Stomach (tissue), 9 donors: ENCODE data around the gene EHD3. TPM values are rescaled to one million over a fixed set of nuclear protein-coding genes. Genes with fewer than 3 reads are reported as not detected.

ENCODE experiments used
- DNase-seq, 2 donors: peaks; one replicate each; pipeline versions ENCODE4 v3.0.0 to v3.0.0-alpha.2; 2013 to 2019
- H3K27ac ChIP-seq, 5 donors: fragments of 200-600 bp in 4 of 5; sonication (generic) in 4 of 5; one replicate each; pipeline ENCODE4 v1.5.1; 2013 to 2019; ENCODE audit warnings: mild to moderate bottlenecking in 1 of 5, moderate library complexity in 1 of 5
- H3K27me3 ChIP-seq, 3 donors: fragments of 200-600 bp; sonication (generic); one replicate each; pipeline ENCODE4 v1.5.1; 2017 to 2019; ENCODE audit warnings: mixed run types in 1 of 3
- H3K36me3 ChIP-seq, 4 donors: fragments of 200-600 bp; sonication (generic); 1 replicate in 3 of 4; 2 replicates in 1 of 4; pipeline ENCODE4 v1.5.1; 2016 to 2019
- H3K4me1 ChIP-seq, 4 donors: fragments of 200-600 bp; sonication (generic); one replicate each; pipeline ENCODE4 v1.5.1; 2016 to 2019
- H3K4me3 ChIP-seq, 4 donors: fragments of 200-600 bp; sonication (generic) in 3 of 4; one replicate each; pipeline ENCODE4 v1.5.1; 2016 to 2019; ENCODE audit warnings: mild to moderate bottlenecking in 1 of 4
- H3K9me3 ChIP-seq, 4 donors: fragments of 200-600 bp; sonication (generic); one replicate each; pipeline ENCODE4 v1.5.1; 2016 to 2019
- EP300 ChIP-seq: sonication (generic); formaldehyde crosslinking; IDR thresholded peaks from one replicate; pipeline ENCODE4 v1.6.1; 2017; ENCODE audit warnings: antibody characterized with exemption
- POLR2A ChIP-seq, 4 donors: fragments of 450-650 bp; IDR thresholded peaks; one replicate each; pipeline ENCODE4 v1.6.1; 2016; ENCODE audit warnings: antibody characterized with exemption in 4 of 4, control low read depth in 2 of 4, mild to moderate bottlenecking in 1 of 4, moderate library complexity in 1 of 4
- POLR2AphosphoS5 ChIP-seq, 3 donors: sonication (generic); formaldehyde crosslinking; IDR thresholded peaks; one replicate each; pipeline ENCODE4 v1.6.1; 2016; ENCODE audit warnings: antibody characterized with exemption in 3 of 3
- WGBS, 5 donors: extraction: QIAGEN DNeasy Blood & Tissue Kit in 3 of 5; methylation state at CpG; one replicate each; pipeline versions ENCODE4 v1.1.5 to v1.1.7; 2013 to 2018; 5-methylcytosine and 5-hydroxymethylcytosine counted together
- intact Hi-C: fragments of 100-400 bp; cut with DNase I; formaldehyde crosslinking; loops from one replicate; pipeline ENCODE4 v1.15.1; 2023; ENCODE audit warnings: low total_unique reads
- polyA plus RNA-seq, 3 donors: library from polyadenylated mRNA; stranded (reverse); fragments of 200-250 nt; gene quantifications; one replicate each; pipeline ENCODE4 v1.2.3, GENCODE V29; 2013
- total RNA-seq, 5 donors: library from RNA; depleted of rRNA; stranded (reverse); fragments of >200 nt; gene quantifications; one replicate each; pipeline versions ENCODE4 v1.1.0 to v1.2.3, GENCODE V29; 2014 to 2016
- TF ChIP-seq, protein P1 (sequence below), 7 experiments: fragments of 450-650 bp in 4 of 7; fragments of 200-600 bp in 3 of 7; sonication (generic) in 3 of 7; IDR thresholded peaks; one replicate each; pipeline ENCODE4 v1.5.1; 2016 to 2019; ENCODE audit warnings: antibody characterized with exemption in 7 of 7, control low read depth in 2 of 7, mild to moderate bottlenecking in 1 of 7
- donor health status: healthy with polysubstance abuse.
- donor health status: Bipolar disorder and iron deficiency.
- donor health status: healthy.

Gene EHD3
- total and polyA plus RNA-seq, 8 donors = 0.45 to 7.5 (median 3.6) TPM

- H3K4me3 ChIP-seq = no peak overlapping the region
- TF ChIP-seq EP300 = no peak
- TF ChIP-seq, protein P1, sequence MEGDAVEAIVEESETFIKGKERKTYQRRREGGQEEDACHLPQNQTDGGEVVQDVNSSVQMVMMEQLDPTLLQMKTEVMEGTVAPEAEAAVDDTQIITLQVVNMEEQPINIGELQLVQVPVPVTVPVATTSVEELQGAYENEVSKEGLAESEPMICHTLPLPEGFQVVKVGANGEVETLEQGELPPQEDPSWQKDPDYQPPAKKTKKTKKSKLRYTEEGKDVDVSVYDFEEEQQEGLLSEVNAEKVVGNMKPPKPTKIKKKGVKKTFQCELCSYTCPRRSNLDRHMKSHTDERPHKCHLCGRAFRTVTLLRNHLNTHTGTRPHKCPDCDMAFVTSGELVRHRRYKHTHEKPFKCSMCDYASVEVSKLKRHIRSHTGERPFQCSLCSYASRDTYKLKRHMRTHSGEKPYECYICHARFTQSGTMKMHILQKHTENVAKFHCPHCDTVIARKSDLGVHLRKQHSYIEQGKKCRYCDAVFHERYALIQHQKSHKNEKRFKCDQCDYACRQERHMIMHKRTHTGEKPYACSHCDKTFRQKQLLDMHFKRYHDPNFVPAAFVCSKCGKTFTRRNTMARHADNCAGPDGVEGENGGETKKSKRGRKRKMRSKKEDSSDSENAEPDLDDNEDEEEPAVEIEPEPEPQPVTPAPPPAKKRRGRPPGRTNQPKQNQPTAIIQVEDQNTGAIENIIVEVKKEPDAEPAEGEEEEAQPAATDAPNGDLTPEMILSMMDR (IDR thresholded peaks at IDR 0.05) = no peak
- TF ChIP-seq POLR2AphosphoS5 (IDR thresholded peaks at IDR 0.05) = no peak
- no peak for TF ChIP-seq POLR2A (IDR thresholded peaks at IDR 0.05)
- no peak for DNase-seq
- peaks cover 0 to 5% (median 0%) of the 10 kb centered on the region in 3 donors for H3K27me3 ChIP-seq
- peaks cover 0 to 3% (median 0%) of the 10 kb centered on the region in 4 donors for H3K4me1 ChIP-seq
- no peak overlapping the region for H3K27ac ChIP-seq
- intact Hi-C loops = no loop called here
- no peaks in the 10 kb centered on the region for H3K36me3 ChIP-seq
- 88 to 92% (median 91%) methylated on average over 8 of the region's 8 CpGs for WGBS, 5 donors
- no peaks in the 10 kb centered on the region for H3K9me3 ChIP-seq
Measured at GRCh38 chr2:31214444-31214915, 19.5 kb upstream of the EHD3 start.

- Histone ChIP-seq H3K36me3 (no peaks in the 10 kb centered on the region), H3K4me1 (peaks cover 0 to 4% (median 0%) of the 10 kb centered on the region in 4 donors), H3K4me3 (no peak overlapping the region), H3K27ac (no peak overlapping the region), H3K9me3 (no peaks in the 10 kb centered on the region), H3K27me3 (peaks cover 0 to 10% (median 0%) of the 10 kb centered on the region in 3 donors)
- DNase-seq = no peak
- intact Hi-C loops = no loop called here
- no peak for TF ChIP-seq POLR2A (IDR thresholded peaks at IDR 0.05)
- no peak for TF ChIP-seq POLR2AphosphoS5 (IDR thresholded peaks at IDR 0.05)
- TF ChIP-seq, protein P1 (IDR thresholded peaks at IDR 0.05) = no peak
- no peak for TF ChIP-seq EP300
- WGBS, 5 donors = 55 to 74% (median 70%) methylated on average over 4 to 5 of the region's 5 CpGs
Measured at GRCh38 chr2:31216734-31217133, 17.2 kb upstream of the EHD3 start.

DNA sequence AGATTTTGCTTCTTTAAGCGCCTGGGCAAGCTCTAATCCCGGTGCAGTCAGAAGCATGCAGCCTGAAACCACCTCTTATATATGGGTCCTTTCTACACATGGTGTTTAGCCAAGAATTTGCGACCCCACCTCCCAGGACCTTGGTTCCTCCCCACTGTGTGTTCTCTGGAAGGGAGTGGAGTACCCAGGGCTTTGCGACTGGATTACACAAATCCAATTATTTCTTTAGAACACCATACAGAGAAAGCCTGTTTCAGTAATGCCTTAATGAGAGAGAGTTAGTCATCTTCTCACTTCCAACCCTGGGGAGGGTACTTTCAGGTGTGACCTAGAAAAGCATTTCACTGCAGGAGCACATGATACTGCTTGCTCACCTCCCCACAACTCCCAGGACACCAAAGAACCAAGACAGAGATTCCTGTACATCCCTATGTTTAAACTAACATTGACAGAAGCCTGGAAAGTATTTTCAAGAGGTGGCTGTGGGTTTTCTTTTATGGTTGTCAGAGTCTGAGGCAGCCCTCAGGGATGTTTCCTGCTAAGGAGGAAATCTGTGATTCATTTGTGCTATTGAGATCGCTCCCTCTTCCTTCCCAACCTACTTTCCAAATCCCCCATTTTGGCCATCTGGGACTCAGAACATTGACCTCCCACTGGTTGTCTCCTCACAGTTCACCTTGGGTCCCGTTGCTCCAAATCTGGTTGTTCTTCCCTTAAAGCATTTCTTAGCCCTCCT, 16.3 kb upstream of the EHD3 start, which contains the start of gene CAPN14:
TSS of gene CAPN14 (minus strand) at position 51 of the 736 bp plus-strand sequence. CDS start 12,068 bp downstream, outside the sequence.
- WGBS, 5 donors = 74 to 88% (median 82%) methylated on average over 6 of the region's 6 CpGs
- intact Hi-C loops = no loop called here
- no peak within 1 kb of the TSS for H3K27ac ChIP-seq

More for the DNA sequence above, 16.3 kb upstream of the EHD3 start, which contains the start of gene CAPN14:
- TF ChIP-seq EP300 = no peak
- no peak for TF ChIP-seq POLR2A (IDR thresholded peaks at IDR 0.05)
- TF ChIP-seq, protein P1 (IDR thresholded peaks at IDR 0.05) = no peak
- TF ChIP-seq POLR2AphosphoS5 (IDR thresholded peaks at IDR 0.05) = no peak
- DNase-seq = no peak
- no peak within 1 kb of the TSS for H3K4me3 ChIP-seq
- no peaks in the 10 kb centered on the region for H3K36me3 ChIP-seq
- no peaks in the 10 kb centered on the region for H3K9me3 ChIP-seq
- peaks cover 0 to 4% (median 0%) of the 10 kb centered on the region in 4 donors for H3K4me1 ChIP-seq
- peaks cover 0 to 10% (median 0%) of the 10 kb centered on the region in 3 donors for H3K27me3 ChIP-seq
